ENCODE measurements around the gene RNASE13. TPM values are rescaled to one million over a fixed set of nuclear protein-coding genes. Genes with fewer than 3 reads are reported as not detected.

Gene RNASE13
- total RNA-seq, 1 experiment from 2014 or later: 0.15 TPM

DNA sequence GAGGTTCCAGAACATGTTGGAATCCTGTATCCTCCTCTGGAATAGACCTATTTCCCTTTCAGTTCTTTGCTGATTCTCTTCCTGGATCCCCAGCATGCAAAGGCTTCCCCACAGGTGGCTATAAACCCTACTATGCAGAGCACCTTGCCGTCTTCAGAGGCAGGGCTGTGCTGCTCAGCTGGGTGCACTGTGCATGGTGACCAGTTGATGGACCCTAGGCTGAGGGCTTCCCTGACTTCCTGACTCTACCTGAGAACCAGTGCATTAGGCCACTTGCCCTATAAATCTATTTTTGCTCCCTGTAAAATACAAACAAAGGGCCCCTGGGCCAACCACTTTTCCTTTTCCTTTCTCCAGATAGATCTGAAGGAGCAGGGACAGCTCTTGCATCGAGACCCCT lies 49.8 kb upstream of the RNASE13 start:
- Histone ChIP-seq H3K9ac (ENCODE audit: low read length) (no peak overlapping the region), H3K79me2 (ENCODE audit: insufficient read depth, low read length) (no peaks in the 10 kb centered on the region), H3K9me3 (ENCODE audit: control insufficient read depth in 1 of 2, insufficient read depth in 1 of 2, low read depth in 1 of 2, low read length in 2 of 2) (no peaks in the 10 kb centered on the region), H2AFZ (ENCODE audit: low read depth, low read length, poor library complexity, severe bottlenecking) (no peak overlapping the region), H3K27me3 (ENCODE audit: insufficient read depth, low read length) (no peaks in the 10 kb centered on the region), H4K20me1 (ENCODE audit: insufficient read depth) (no peaks in the 10 kb centered on the region), H3K4me3 (replicated peaks in 1 of 2; ENCODE audit: low read depth in 1 of 2, low read length in 2 of 2) (no peak overlapping the region), H3K27ac (ENCODE audit: low read depth, low read length) (no peak overlapping the region), H3K4me1 (ENCODE audit: control insufficient read depth in 1 of 2, insufficient read depth in 2 of 2, low read length in 2 of 2) (peaks cover 3 to 29% of the 10 kb centered on the region in 2 experiments), H3K9me2 (ENCODE audit: insufficient read depth) (no peaks in the 10 kb centered on the region), H3K36me3 (ENCODE audit: control insufficient read depth in 1 of 2, insufficient read depth in 2 of 2, low read length in 2 of 2) (no peaks in the 10 kb centered on the region; a peak in 1 of 4 replicates), H3K4me2 (ENCODE audit: low read length) (no peak overlapping the region)
- POLR2A ChIA-PET: no interaction called here
- TF ChIP-seq CEBPB (IDR thresholded peaks at IDR 0.05; ENCODE audit: low read depth) (no peak), RAD21 (IDR thresholded peaks at IDR 0.05; ENCODE audit: low read depth) (no peak), CTCF (IDR thresholded peaks at IDR 0.05 in 2 of 3, conservative IDR thresholded peaks at IDR 0.05 in 1 of 3; ENCODE audit: borderline replicate concordance in 1 of 3, insufficient read depth in 1 of 3, low read depth in 2 of 3, low read length in 2 of 3) (no peak), ZNF274 (IDR thresholded peaks at IDR 0.05; ENCODE audit: low read depth, low read length) (no peak), POLR2A (IDR thresholded peaks at IDR 0.05; ENCODE audit: borderline replicate concordance, extremely low read depth, insufficient read depth, insufficient read length) (no peak), TCF7L2 (IDR thresholded peaks at IDR 0.05; ENCODE audit: borderline replicate concordance, extremely low read depth, insufficient read depth, insufficient read length) (no peak), EZH2phosphoT487 (IDR thresholded peaks at IDR 0.05; ENCODE audit: borderline replicate concordance) (no peak), POLR2AphosphoS5 (IDR thresholded peaks at IDR 0.05; ENCODE audit: low read depth, low read length) (no peak), ZBTB33 (IDR thresholded peaks at IDR 0.05; ENCODE audit: extremely low read depth, insufficient replicate concordance, low read length) (no peak), JUND (IDR thresholded peaks at IDR 0.05) (no peak), EZH2 (IDR thresholded peaks at IDR 0.05) (no peak), SP1 (IDR thresholded peaks at IDR 0.05; ENCODE audit: low read depth) (no peak), SRF (IDR thresholded peaks at IDR 0.05; ENCODE audit: low read depth) (no peak), YY1 (IDR thresholded peaks at IDR 0.05; ENCODE audit: extremely low read depth, insufficient replicate concordance, low read depth, low read length) (no peak), ZFX (IDR thresholded peaks at IDR 0.05) (no peak), ELF1 (IDR thresholded peaks at IDR 0.05; ENCODE audit: borderline replicate concordance, low read depth) (no peak), REST (IDR thresholded peaks at IDR 0.05; ENCODE audit: low read depth) (no peak), SIN3A (IDR thresholded peaks at IDR 0.05; ENCODE audit: low read depth) (no peak), CBX3 (IDR thresholded peaks at IDR 0.05; ENCODE audit: low read depth) (no peak)
- TF ChIP-seq, protein P1, sequence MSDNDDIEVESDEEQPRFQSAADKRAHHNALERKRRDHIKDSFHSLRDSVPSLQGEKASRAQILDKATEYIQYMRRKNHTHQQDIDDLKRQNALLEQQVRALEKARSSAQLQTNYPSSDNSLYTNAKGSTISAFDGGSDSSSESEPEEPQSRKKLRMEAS (IDR thresholded peaks at IDR 0.05): no peak
- RAD21 ChIA-PET (ENCODE audit: low non-redundant PET in 1 of 2, low total read pairs in 2 of 2, uncharacterized antibody in 2 of 2, unreplicated experiment in 2 of 2): no interaction called here
- BruUV-seq (replicated peaks): no TSS peak
- intact Hi-C loops (cut with micrococcal nuclease): no loop called here
- CTCF ChIA-PET: interaction anchor here (1.4 kb wide), 1 partner anchor 70 kb away, joined by 4 read pairs; no protein-coding TSS in a partner anchor
- no peak for DNase-seq (ENCODE audit: low read depth, low spot score)
- no peak for ATAC-seq
